GM12878 (cell line): Measurements from ENCODE around the gene DGCR8. TPM values are rescaled to one million over a fixed set of nuclear protein-coding genes. Genes with fewer than 3 reads are reported as not detected.

ENCODE experiments used
- ATAC-seq: fragments of 200-7000 bp; cut with Tn5 transposase; 3 replicates; pipeline ENCODE4 v1.9.1; 2020; ENCODE audit warnings: mild to moderate bottlenecking, moderate library complexity
- BruUV-seq: library from RNA; stranded (reverse); fragments of 400-500 nt; replicated peaks from 2 replicates; lab custom pipeline; 2021; lab: Mats Ljungman, UMichigan
- CTCF ChIA-PET: fragments of 300-600 bp; sonication (Branson Sonifier 250); formaldehyde crosslinking; extraction: SDS; loops from one replicate; lab custom pipeline; 2021; ENCODE audit warnings: inconsistent platforms; lab: Yijun Ruan, JAX
- POLR2A ChIA-PET: fragments of 350-600 bp; formaldehyde crosslinking; extraction: SDS; loops from one replicate; lab custom pipeline; 2021; ENCODE audit warnings: inconsistent platforms; lab: Charles Lee
- RAD21 ChIA-PET: fragments of 300-600 bp; sonication (Branson Sonifier 250); formaldehyde crosslinking; loops from one replicate; lab custom pipeline; 2023; ENCODE audit warnings: antibody characterized with exemption; ENCODE audit not compliant: unreplicated experiment; lab: Charles Lee
- SMC1A ChIA-PET: fragments of 300-600 bp; sonication (Branson Sonifier 250); formaldehyde crosslinking; loops from one replicate; lab custom pipeline; 2023; ENCODE audit not compliant: unreplicated experiment, uncharacterized antibody; lab: Charles Lee
- DNase-seq: peaks from one replicate; pipeline ENCODE4 v3.0.0-alpha.2; 2011; ENCODE audit warnings: low read depth, low spot score
- FAIRE-seq: peaks from 3 replicates; lab custom pipeline; 2011; peaks lifted over from hg19 to GRCh38; lab: Jason Lieb, UNC
- H2AFZ ChIP-seq: 2 replicates; pipeline ENCODE4 v1.6.0; 2011; ENCODE audit warnings: low read depth, low read length, control low read depth; ENCODE audit not compliant: control insufficient read depth
- H3K27ac ChIP-seq: 2 replicates; pipeline ENCODE4 v1.5.1; 2011; ENCODE audit warnings: control low read depth; ENCODE audit not compliant: control insufficient read depth, insufficient read depth
- H3K27me3 ChIP-seq, 2 experiments: replicated peaks in 1 of 2; 2 replicates each; pipeline versions ENCODE4 v1.6.0 to v1.6.1; 2011; ENCODE audit warnings: low read length in 1 of 2; ENCODE audit not compliant: control insufficient read depth in 2 of 2, insufficient read depth in 2 of 2
- H3K36me3 ChIP-seq, 2 experiments: 2 replicates each; pipeline ENCODE4 v1.5.1; 2011; ENCODE audit warnings: low read length in 1 of 2; ENCODE audit not compliant: control insufficient read depth in 2 of 2, insufficient read depth in 2 of 2
- H3K4me1 ChIP-seq: 2 replicates; pipeline ENCODE4 v1.6.1; 2011; ENCODE audit warnings: mild to moderate bottlenecking, low read length, moderate library complexity, mixed read lengths; ENCODE audit not compliant: control insufficient read depth, insufficient read depth
- H3K4me2 ChIP-seq: 2 replicates; pipeline ENCODE4 v1.6.0; 2011; ENCODE audit warnings: control low read depth; ENCODE audit not compliant: control insufficient read depth, insufficient read depth
- H3K4me3 ChIP-seq: fragments of 200-600 bp; sonication (generic); 2 replicates; pipeline ENCODE4 v1.5.1; 2016
- H3K79me2 ChIP-seq: 2 replicates; pipeline ENCODE4 v1.6.0; 2011; ENCODE audit warnings: low read length; ENCODE audit not compliant: control insufficient read depth, insufficient read depth
- H3K9ac ChIP-seq: 2 replicates; pipeline ENCODE4 v1.8.0; 2011; ENCODE audit warnings: low read length, control low read depth, mixed read lengths; ENCODE audit not compliant: control insufficient read depth, insufficient read depth
- H3K9me3 ChIP-seq: replicated peaks from 3 replicates; pipeline ENCODE4 v1.5.1; 2011; ENCODE audit warnings: mild to moderate bottlenecking, low read length; ENCODE audit not compliant: control insufficient read depth, insufficient read depth
- H4K20me1 ChIP-seq: 2 replicates; pipeline ENCODE4 v1.6.0; 2011; ENCODE audit not compliant: control insufficient read depth, insufficient read depth
- CREB1 ChIP-seq: IDR thresholded peaks from 2 replicates; pipeline ENCODE4 v1.6.1; 2012; ENCODE audit warnings: low read depth, mild to moderate bottlenecking, inconsistent platforms
- ETV6 ChIP-seq, 2 experiments: fragments of 450-650 bp in 1 of 2; IDR thresholded peaks in 1 of 2; conservative IDR thresholded peaks in 1 of 2; 2 replicates each; pipeline ENCODE4 v1.6.1; 2014; ENCODE audit warnings: antibody characterized with exemption in 1 of 2, borderline replicate concordance in 1 of 2, low read depth in 1 of 2, mild to moderate bottlenecking in 1 of 2, moderate library complexity in 1 of 2
- FOXK2 ChIP-seq: fragments of 450-650 bp; IDR thresholded peaks from 2 replicates; pipeline ENCODE4 v1.6.1; 2017; ENCODE audit warnings: mild to moderate bottlenecking, moderate library complexity
- HDAC2 ChIP-seq: fragments of 200-600 bp; sonication (generic); IDR thresholded peaks from 2 replicates; pipeline ENCODE4 v1.6.1; 2017
- HDGF ChIP-seq: fragments of 450-650 bp; IDR thresholded peaks from 2 replicates; pipeline ENCODE4 v1.6.1; 2016; ENCODE audit warnings: antibody characterized with exemption
- RAD51 ChIP-seq: fragments of 450-650 bp; IDR thresholded peaks from 2 replicates; pipeline ENCODE4 v1.6.1; 2016; ENCODE audit warnings: moderate library complexity, mild to moderate bottlenecking, inconsistent platforms
- SMAD5 ChIP-seq: IDR thresholded peaks from 2 replicates; pipeline ENCODE4 v1.6.1; 2016; ENCODE audit warnings: antibody characterized with exemption, low read depth
- SUZ12 ChIP-seq: fragments of 200-600 bp; sonication (generic); IDR thresholded peaks from one replicate; pipeline ENCODE4 v1.6.1; 2018; ENCODE audit warnings: antibody characterized with exemption, mild to moderate bottlenecking; ENCODE audit not compliant: unreplicated experiment
- YY1 ChIP-seq: IDR thresholded peaks from 2 replicates; pipeline ENCODE4 v1.6.1; 2011; ENCODE audit warnings: low read depth, mild to moderate bottlenecking, low read length
- WGBS: methylation state at CpG from one replicate; pipeline ENCODE4 v1.1.6; 2016; ENCODE audit warnings: low lambda C conversion rate; ENCODE audit not compliant: insufficient replicate concordance, insufficient coverage; ENCODE audit errors: missing lambda C conversion rate; 5-methylcytosine and 5-hydroxymethylcytosine counted together
- in situ Hi-C: fragments of 300-500 bp; cut with MboI; formaldehyde crosslinking; loops from 9 replicates; pipeline ENCODE4 v1.14.3; 2018; ENCODE audit warnings: mixed read lengths
- intact Hi-C: fragments of 100-400 bp; cut with micrococcal nuclease; formaldehyde crosslinking; loops from one replicate; pipeline ENCODE4 v1.14.2; 2022; ENCODE audit not compliant: unreplicated experiment
- polyA plus RNA-seq, 11 experiments: library from polyadenylated mRNA; depleted of rRNA in 4 of 11; unstranded in 6 of 11; stranded (reverse) in 5 of 11; fragments of >200 nt; fragmentation: Nextera tagmentation in 4 of 11; fragmentation: Illumina TruSeq in 1 of 11; extraction: Ambion mirVana in 4 of 11; extraction: Trizol in 1 of 11; gene quantifications; 1 replicate in 1 of 11; 2 replicates in 10 of 11; pipeline versions ENCODE4 v1.2.1 to v1.2.3, GENCODE V29; 2011 to 2016; ENCODE audit warnings: inconsistent platforms in 2 of 11, missing spikeins in 2 of 11, low read depth in 1 of 11
- total RNA-seq, 4 experiments: library from RNA; depleted of rRNA in 3 of 4; stranded (reverse); fragments of >200 nt in 3 of 4; fragmentation: Illumina TruSeq in 1 of 4; extraction: Trizol in 1 of 4; gene quantifications; 2 replicates each; pipeline versions ENCODE4 v1.2.1 to v1.2.3, GENCODE V29; 2013 to 2021
- TF ChIP-seq, protein P1 (sequence below): fragments of 150-350 bp; IDR thresholded peaks from 2 replicates; pipeline ENCODE4 v1.6.1; 2014; ENCODE audit warnings: mild to moderate bottlenecking, low read depth, low read length
- TF ChIP-seq, protein P2 (sequence below): fragments of 450-650 bp; IDR thresholded peaks from 2 replicates; pipeline ENCODE4 v1.6.1; 2017; ENCODE audit warnings: mild to moderate bottlenecking, low read depth, inconsistent platforms; ENCODE audit not compliant: poor library complexity, severe bottlenecking

The DGCR8 gene
- total and polyA plus RNA-seq, 10 of the 15 experiments (the other 5 are each of a cell fraction or from before 2014, with no cell fraction given): 1.2 to 35.1 (median 17.2) TPM

DNA sequence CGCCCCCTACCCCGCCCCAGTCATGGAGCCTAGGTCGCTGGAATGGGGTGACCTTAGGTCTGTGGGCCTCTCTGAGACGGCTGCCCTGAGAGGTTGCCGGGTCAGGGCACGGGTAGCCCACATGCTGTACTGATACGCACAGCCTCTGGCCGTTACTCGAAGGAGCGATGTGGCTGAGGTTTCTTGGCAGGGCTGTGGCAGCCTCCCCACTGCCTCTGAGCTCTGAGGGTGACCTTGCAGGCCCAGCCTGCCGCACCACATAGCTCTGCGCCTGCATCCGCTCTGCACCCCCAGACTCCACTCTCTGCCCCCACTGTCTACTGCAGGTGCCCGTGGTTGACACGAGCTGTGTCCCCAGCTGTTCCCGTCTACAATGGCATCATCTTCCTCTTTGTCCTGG lies 58.8 kb downstream of the DGCR8 start:
- H3K4me1 ChIP-seq: no peaks in the 10 kb centered on the region; the same call in 1 of the 2 replicates
- no peaks in the 10 kb centered on the region for H3K27me3 ChIP-seq
- CTCF ChIA-PET: no interaction called here
- no peak overlapping the region for H3K4me2 ChIP-seq
- intact Hi-C loops (no loop called here), in situ Hi-C loops (no loop called here)
- ATAC-seq: no peak
- no peak overlapping the region for H3K27ac ChIP-seq
- no peaks in the 10 kb centered on the region for H3K79me2 ChIP-seq
- SMC1A ChIA-PET: no interaction called here
- no peak for FAIRE-seq
- no peaks in the 10 kb centered on the region for H4K20me1 ChIP-seq
- H3K36me3 ChIP-seq: no peaks in the 10 kb centered on the region; a peak in 1 of 4 replicates
- no peak overlapping the region for H2AFZ ChIP-seq
- BruUV-seq: no TSS peak
- H3K9ac ChIP-seq: no peak overlapping the region
- no peaks in the 10 kb centered on the region for H3K9me3 ChIP-seq
- no peak overlapping the region for H3K4me3 ChIP-seq
- TF ChIP-seq SMAD5 (no peak), FOXK2 (no peak), SUZ12 (no peak), CREB1 (no peak), RAD51 (no peak), ETV6 (conservative IDR thresholded peaks at IDR 0.05 in 1 of 2, IDR thresholded peaks at IDR 0.05 in 1 of 2; ENCODE audit: borderline replicate concordance in 1 of 2, low read depth in 1 of 2) (no peak)
- TF ChIP-seq, all 136 proteins: peak for 0
- RAD21 ChIA-PET: no interaction called here
- WGBS: 84% methylated on average over 16 of the region's 16 CpGs
- DNase-seq: no peak
- POLR2A ChIA-PET: no interaction called here

DNA sequence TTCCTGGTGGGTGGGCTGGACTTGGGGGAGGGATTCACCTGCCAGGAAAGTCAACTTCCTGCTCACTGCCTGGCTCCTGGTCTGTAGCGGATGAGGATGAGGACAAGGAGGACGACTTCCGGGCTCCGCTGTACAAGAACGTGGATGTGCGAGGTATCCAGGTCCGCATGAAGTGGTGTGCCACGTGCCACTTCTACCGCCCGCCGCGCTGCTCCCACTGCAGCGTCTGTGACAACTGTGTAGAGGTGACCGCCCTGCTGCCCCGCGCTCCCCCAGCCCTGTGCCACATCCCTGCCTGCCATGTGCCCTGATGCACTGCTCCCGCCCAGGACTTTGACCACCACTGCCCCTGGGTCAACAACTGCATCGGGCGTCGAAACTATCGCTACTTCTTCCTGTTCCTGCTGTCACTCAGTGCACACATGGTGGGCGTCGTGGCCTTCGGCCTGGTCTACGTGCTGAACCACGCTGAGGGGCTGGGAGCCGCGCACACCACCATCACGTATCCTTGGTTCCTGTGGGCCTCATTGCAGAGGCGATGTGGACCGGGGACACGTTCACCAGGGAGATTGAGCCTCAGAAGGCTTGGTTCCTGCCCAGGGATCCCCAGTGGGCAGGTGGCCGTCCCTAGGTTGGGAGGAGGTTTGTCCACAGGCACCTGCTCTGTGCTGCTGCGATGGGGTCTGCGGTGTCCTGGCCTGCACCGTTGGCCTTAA lies 59.5 kb downstream of the DGCR8 start:
- Histone ChIP-seq H3K9me3 (no peaks in the 10 kb centered on the region), H4K20me1 (no peaks in the 10 kb centered on the region), H3K4me3 (no peak overlapping the region), H2AFZ (no peak overlapping the region), H3K4me1 (no peaks in the 10 kb centered on the region; the same call in 1 of the 2 replicates), H3K27me3 (no peaks in the 10 kb centered on the region), H3K36me3 (no peaks in the 10 kb centered on the region; a peak in 1 of 4 replicates), H3K79me2 (no peaks in the 10 kb centered on the region), H3K9ac (no peak overlapping the region), H3K27ac (no peak overlapping the region), H3K4me2 (no peak overlapping the region)
- POLR2A ChIA-PET: no interaction called here
- in situ Hi-C loops: no loop called here
- CTCF ChIA-PET: no interaction called here
- SMC1A ChIA-PET: no interaction called here
- RAD21 ChIA-PET: no interaction called here
- WGBS: 95% methylated on average over 36 of the region's 36 CpGs
- intact Hi-C loops: no loop called here
- DNase-seq (no peak), FAIRE-seq (no peak), ATAC-seq (no peak)
- no TSS peak for BruUV-seq
- TF ChIP-seq HDAC2 (no peak), ETV6 (conservative IDR thresholded peaks at IDR 0.05 in 1 of 2, IDR thresholded peaks at IDR 0.05 in 1 of 2; ENCODE audit: borderline replicate concordance in 1 of 2, low read depth in 1 of 2) (no peak), HDGF (no peak), YY1 (no peak)
- TF ChIP-seq, protein P1, sequence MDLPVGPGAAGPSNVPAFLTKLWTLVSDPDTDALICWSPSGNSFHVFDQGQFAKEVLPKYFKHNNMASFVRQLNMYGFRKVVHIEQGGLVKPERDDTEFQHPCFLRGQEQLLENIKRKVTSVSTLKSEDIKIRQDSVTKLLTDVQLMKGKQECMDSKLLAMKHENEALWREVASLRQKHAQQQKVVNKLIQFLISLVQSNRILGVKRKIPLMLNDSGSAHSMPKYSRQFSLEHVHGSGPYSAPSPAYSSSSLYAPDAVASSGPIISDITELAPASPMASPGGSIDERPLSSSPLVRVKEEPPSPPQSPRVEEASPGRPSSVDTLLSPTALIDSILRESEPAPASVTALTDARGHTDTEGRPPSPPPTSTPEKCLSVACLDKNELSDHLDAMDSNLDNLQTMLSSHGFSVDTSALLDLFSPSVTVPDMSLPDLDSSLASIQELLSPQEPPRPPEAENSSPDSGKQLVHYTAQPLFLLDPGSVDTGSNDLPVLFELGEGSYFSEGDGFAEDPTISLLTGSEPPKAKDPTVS: no peak
- TF ChIP-seq, protein P2, sequence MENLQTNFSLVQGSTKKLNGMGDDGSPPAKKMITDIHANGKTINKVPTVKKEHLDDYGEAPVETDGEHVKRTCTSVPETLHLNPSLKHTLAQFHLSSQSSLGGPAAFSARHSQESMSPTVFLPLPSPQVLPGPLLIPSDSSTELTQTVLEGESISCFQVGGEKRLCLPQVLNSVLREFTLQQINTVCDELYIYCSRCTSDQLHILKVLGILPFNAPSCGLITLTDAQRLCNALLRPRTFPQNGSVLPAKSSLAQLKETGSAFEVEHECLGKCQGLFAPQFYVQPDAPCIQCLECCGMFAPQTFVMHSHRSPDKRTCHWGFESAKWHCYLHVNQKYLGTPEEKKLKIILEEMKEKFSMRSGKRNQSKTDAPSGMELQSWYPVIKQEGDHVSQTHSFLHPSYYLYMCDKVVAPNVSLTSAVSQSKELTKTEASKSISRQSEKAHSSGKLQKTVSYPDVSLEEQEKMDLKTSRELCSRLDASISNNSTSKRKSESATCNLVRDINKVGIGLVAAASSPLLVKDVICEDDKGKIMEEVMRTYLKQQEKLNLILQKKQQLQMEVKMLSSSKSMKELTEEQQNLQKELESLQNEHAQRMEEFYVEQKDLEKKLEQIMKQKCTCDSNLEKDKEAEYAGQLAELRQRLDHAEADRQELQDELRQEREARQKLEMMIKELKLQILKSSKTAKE: no peak
